ENCODE data around the gene KPNA3. TPM values are rescaled to one million over a fixed set of nuclear protein-coding genes. Genes with fewer than 3 reads are reported as not detected.

KPNA3 gene
- total RNA-seq, 1 experiment from 2014 or later: 49.7 TPM

DNA sequence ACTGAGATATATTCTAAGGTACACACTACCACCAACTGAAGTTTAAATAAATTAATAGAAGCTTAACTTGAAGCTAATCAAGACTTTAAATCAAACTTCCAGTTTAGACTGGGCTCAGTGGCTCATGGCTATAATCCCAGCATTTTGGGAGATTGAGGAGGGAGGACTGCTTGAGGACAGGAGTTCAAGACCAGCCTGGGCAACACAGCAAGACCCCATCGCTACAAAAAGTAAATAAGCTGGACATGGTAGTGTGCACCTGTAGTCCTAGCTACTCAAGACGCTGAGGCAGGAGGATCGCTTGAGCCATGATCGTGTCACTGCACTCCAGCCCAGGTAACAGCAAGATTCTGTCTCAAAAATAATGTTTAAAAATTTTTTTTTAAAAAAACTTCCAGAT lies 8.6 kb downstream of the KPNA3 start:
- Histone ChIP-seq H2BK5ac (ENCODE audit: insufficient read length, low read length) (no peak overlapping the region), H3T11ph (ENCODE audit: low read length) (no peak overlapping the region), H2BK15ac (ENCODE audit: low read depth, low read length) (no peak overlapping the region), H3K27me3 (ENCODE audit: insufficient read depth, low read length) (no peaks in the 10 kb centered on the region), H2AFZ (ENCODE audit: low read length) (no peak overlapping the region), H3K79me2 (ENCODE audit: insufficient read depth, low read length) (peaks cover 25% of the 10 kb centered on the region; the same call in 1 of the 2 replicates), H2BK20ac (ENCODE audit: low read depth, low read length, poor library complexity, severe bottlenecking) (no peak overlapping the region), H2BK120ac (ENCODE audit: low read depth, low read length, poor library complexity, severe bottlenecking) (no peak overlapping the region), H3K9me3 (ENCODE audit: control insufficient read depth, low read depth, low read length) (no peaks in the 10 kb centered on the region), H3K9ac (ENCODE audit: extremely low read depth, insufficient read length, low read length) (no peak overlapping the region), H4K8ac (replicated peaks; ENCODE audit: insufficient read length, low read depth, low read length) (no peak overlapping the region), H2BK12ac (ENCODE audit: insufficient read length, low read depth, low read length) (no peak overlapping the region), H4K91ac (ENCODE audit: insufficient read length, low read depth, low read length) (no peak overlapping the region), H3K14ac (ENCODE audit: insufficient read depth, low read length) (no peak overlapping the region), H3K23ac (ENCODE audit: insufficient read length, low read depth, low read length) (no peak overlapping the region), H3K4ac (ENCODE audit: low read depth, low read length) (no peak overlapping the region), H3K79me1 (ENCODE audit: insufficient read depth, low read depth, low read length, poor library complexity, severe bottlenecking) (peaks cover 7% of the 10 kb centered on the region), H3K23me2 (ENCODE audit: insufficient read length, low read depth, low read length, poor library complexity, severe bottlenecking) (no peaks in the 10 kb centered on the region), H3K56ac (ENCODE audit: insufficient read length, low read depth, low read length) (no peak overlapping the region), H3K27ac (ENCODE audit: insufficient read length, low read depth, low read length) (no peak overlapping the region), H3K4me2 (ENCODE audit: insufficient read depth, insufficient read length, low read length) (no peak overlapping the region), H2AK5ac (ENCODE audit: insufficient read length, low read length) (no peak overlapping the region), H3K4me1 (ENCODE audit: insufficient read depth, low read length) (no peaks in the 10 kb centered on the region), H3K18ac (ENCODE audit: insufficient read length, low read depth, low read length) (no peak overlapping the region), H4K20me1 (ENCODE audit: control insufficient read depth, insufficient read depth, insufficient read length) (peaks cover 2% of the 10 kb centered on the region), H4K5ac (ENCODE audit: insufficient read length, low read depth, low read length) (no peak overlapping the region)
- H3K27me3 Mint-ChIP-seq (ENCODE audit: low read depth): no peaks in the 10 kb centered on the region
- H3K27ac Mint-ChIP-seq: no peak overlapping the region
- H3K9me3 Mint-ChIP-seq: no peaks in the 10 kb centered on the region
- H3K4me3 Mint-ChIP-seq: no peak overlapping the region
- DNase-seq: no peak
- no peaks in the 10 kb centered on the region; a peak in 1 of 7 replicates for H3K36me3 Mint-ChIP-seq (ENCODE audit: insufficient read depth in 1 of 3, low read depth in 3 of 3)
- no CpG with 5 or more reads among the region's 4 CpGs for WGBS (ENCODE audit: extremely low coverage, insufficient read length, low lambda C conversion rate)
- peaks cover 22 to 30% of the 10 kb centered on the region in 2 experiments for H3K4me1 Mint-ChIP-seq
- TF ChIP-seq, protein P1, sequence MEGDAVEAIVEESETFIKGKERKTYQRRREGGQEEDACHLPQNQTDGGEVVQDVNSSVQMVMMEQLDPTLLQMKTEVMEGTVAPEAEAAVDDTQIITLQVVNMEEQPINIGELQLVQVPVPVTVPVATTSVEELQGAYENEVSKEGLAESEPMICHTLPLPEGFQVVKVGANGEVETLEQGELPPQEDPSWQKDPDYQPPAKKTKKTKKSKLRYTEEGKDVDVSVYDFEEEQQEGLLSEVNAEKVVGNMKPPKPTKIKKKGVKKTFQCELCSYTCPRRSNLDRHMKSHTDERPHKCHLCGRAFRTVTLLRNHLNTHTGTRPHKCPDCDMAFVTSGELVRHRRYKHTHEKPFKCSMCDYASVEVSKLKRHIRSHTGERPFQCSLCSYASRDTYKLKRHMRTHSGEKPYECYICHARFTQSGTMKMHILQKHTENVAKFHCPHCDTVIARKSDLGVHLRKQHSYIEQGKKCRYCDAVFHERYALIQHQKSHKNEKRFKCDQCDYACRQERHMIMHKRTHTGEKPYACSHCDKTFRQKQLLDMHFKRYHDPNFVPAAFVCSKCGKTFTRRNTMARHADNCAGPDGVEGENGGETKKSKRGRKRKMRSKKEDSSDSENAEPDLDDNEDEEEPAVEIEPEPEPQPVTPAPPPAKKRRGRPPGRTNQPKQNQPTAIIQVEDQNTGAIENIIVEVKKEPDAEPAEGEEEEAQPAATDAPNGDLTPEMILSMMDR (conservative IDR thresholded peaks at IDR 0.05): no peak
